ENCODE results near the gene MERTK. TPM values are rescaled to one million over a fixed set of nuclear protein-coding genes. Genes with fewer than 3 reads are reported as not detected.

The MERTK gene
- total RNA-seq, 1 donor, result under 0.01 TPM

GRCh38 chr2:112073875-112074274, 175.5 kb downstream of the MERTK start:
- no peak for DNase-seq (ENCODE audit: low read depth)
- no peak for TF ChIP-seq CTCF (IDR thresholded peaks at IDR 0.05; ENCODE audit: insufficient read depth, low read depth, low read length)
- no peak overlapping the region for H3K4me3 ChIP-seq (ENCODE audit: low read depth, low read length)

- DNase-seq (ENCODE audit: low read depth), result no peak
- H3K4me3 ChIP-seq (ENCODE audit: low read depth, low read length), result no peak overlapping the region
- no peak for TF ChIP-seq CTCF (IDR thresholded peaks at IDR 0.05; ENCODE audit: insufficient read depth, low read depth, low read length)
Measured at GRCh38 chr2:112074506-112074905, 176.1 kb downstream of the MERTK start.

GRCh38 chr2:112075490-112076260, 177.3 kb downstream of the MERTK start:
- no peak overlapping the region for H3K4me3 ChIP-seq (ENCODE audit: low read depth, low read length)
- TF ChIP-seq CTCF (IDR thresholded peaks at IDR 0.05; ENCODE audit: insufficient read depth, low read depth, low read length), result no peak
- no peak for DNase-seq (ENCODE audit: low read depth)

- H3K4me3 ChIP-seq (ENCODE audit: low read depth, low read length), result no peak overlapping the region
- TF ChIP-seq CTCF (IDR thresholded peaks at IDR 0.05; ENCODE audit: insufficient read depth, low read depth, low read length), result no peak
- no peak for DNase-seq (ENCODE audit: low read depth)
Measured at GRCh38 chr2:112077814-112078213, 179.4 kb downstream of the MERTK start.

Small RNA genes within 50 kb of the gene (small RNA-seq; reads per million reads assigned to genes)
- gene RN7SL297P, result not detected

Other genes starting within 250 kb of the MERTK start
- 54.1 and 54.8 TPM in 2 replicates for gene ANAPC1, start 14.4 kb upstream of the MERTK start, total RNA-seq
- gene TMEM87B, start 156.7 kb downstream of the MERTK start, total RNA-seq, result 48.3 and 112 TPM in 2 replicates
- 1.3 and 6.1 TPM in 2 replicates for gene FBLN7, start 239.8 kb downstream of the MERTK start, total RNA-seq

Measured in fibroblast of villous mesenchyme (primary cell).